TTC549 (cell line): ENCODE data around the gene DSTN.

Experiments used
- FAIRE-seq: peaks from 2 replicates; lab custom pipeline; 2012; peaks lifted over from hg19 to GRCh38; lab: Jason Lieb, UNC

The DSTN gene

DNA sequence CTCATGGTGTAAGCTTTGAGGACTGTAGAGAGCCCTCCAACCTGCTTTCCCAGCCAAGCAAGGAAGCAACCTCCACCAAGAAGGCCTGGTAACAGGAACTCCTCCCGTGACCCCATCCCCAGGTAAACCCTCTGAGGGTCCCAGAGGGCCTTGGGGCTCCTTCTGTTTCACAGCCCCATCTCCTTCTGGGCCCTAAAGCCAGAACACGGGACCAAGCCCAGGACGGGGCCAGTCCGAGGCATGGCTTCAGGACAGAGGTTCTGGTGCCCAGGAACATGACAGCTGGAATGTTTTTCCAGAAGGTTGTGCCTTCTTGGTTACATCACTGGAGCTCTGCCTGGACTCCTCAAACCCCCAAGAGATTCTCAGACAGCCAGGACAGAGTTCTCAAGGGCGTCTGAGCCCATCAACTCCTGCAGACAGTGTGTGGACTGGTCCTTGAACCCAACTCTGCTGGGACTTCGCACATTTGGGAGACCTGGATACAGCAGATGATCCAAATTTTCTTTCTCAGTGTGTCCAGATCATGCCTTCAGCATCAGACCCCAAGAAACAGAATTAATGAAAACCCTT, 69.0 kb downstream of the DSTN start:
- no peak for FAIRE-seq

DNA sequence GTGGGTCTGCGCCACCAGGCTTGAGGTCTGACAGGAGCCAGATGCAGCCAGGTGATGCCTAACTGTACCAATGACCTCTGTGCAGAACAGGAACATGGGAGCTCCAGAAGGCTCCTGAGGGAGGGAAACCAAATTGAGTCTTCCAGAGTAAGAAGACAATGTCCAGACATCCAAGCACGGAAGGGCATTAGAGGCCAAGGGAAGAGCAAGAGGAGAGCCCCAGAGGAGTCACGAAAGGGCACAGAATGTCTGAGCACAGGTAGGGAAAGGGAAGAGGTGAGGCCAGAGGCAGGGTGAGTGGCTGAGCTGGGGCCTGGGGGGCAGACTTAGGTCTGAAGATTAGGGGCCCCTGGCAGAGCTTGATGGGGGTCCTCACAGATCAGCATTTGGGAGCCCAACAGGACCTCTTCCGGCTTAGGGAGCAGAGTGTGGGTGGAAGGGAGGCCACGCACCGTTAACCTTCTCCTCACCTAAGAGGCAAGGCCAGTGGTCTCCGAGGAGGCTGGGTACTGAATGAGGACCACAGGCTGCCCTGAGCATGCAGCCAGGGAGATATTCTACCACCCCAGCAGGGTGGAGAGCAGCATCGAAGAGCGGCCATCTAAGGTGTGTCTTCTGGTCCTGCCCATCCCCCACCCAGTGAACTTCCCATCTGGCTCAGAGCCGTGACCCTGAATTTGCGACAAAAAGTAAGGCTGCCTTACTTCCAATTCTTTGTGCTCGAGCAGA, 70.4 kb downstream of the DSTN start:
- no peak for FAIRE-seq

DNA sequence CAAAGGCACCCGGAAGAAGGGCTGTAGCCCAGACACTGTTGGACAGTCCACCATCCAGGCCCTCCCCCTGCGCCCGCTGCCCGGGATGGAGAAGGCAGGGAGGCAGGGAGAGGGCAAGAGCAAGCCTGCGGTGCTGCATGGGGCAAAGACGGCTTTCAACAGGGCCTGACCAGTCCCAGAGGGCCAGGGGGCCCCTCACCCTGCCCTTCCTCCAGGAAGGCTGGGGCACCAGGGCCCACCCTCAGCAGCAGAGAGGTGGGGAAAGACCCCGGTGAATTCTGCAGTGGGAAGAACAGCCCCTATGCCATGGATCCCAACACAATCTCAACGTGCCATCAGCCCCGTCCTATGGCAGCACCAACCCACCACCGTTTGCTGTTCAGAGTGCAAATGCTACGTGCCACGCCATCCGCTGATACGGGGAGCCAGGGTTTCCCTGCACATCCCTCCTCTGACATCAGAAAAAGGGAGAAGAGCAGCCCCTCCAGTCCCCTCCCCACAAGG, 71.1 kb downstream of the DSTN start:
- FAIRE-seq: no peak

DNA sequence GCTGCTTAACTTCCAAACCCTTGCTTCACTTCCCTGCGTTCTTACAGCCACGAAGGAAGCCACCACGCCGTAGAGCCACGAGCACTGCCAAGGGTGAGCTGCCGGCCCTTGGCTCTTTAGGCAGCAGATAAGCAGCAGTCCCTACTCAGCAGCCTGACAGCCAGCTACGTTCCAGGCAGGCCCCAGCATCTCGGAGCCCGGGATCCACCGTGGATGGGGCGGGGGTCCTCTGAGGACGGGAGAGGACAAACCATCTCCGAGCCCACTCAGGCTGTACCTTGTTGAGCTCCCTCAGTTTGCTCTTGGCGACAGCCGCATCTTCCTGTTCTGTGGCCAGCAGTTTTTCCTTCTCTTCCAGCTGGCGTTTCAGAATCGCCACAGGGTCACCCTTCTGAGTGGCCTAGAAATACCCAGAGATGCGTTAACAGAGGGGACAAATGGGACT, 71.7 kb downstream of the DSTN start:
- FAIRE-seq: no peak

DNA sequence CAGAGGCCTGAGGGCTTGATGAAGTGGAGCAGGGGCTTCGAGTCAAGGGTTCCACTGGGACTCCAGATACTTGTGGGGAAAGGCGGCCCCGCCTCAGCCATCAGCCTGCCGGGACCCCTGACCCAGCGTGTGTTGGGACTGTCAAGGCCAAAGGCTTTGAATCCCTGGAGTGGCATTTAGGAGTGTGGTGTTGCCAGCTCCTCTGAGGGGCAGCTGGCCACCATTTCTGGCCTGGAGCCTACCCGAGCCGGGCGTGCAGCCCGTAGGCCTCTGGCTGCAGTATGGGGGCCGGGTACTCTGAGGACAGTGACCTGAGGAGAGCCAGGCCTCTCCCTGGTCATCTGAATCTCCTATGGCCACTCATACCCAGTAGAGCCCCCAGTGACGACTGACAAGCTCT, 72.1 kb downstream of the DSTN start:
- FAIRE-seq: no peak

DNA sequence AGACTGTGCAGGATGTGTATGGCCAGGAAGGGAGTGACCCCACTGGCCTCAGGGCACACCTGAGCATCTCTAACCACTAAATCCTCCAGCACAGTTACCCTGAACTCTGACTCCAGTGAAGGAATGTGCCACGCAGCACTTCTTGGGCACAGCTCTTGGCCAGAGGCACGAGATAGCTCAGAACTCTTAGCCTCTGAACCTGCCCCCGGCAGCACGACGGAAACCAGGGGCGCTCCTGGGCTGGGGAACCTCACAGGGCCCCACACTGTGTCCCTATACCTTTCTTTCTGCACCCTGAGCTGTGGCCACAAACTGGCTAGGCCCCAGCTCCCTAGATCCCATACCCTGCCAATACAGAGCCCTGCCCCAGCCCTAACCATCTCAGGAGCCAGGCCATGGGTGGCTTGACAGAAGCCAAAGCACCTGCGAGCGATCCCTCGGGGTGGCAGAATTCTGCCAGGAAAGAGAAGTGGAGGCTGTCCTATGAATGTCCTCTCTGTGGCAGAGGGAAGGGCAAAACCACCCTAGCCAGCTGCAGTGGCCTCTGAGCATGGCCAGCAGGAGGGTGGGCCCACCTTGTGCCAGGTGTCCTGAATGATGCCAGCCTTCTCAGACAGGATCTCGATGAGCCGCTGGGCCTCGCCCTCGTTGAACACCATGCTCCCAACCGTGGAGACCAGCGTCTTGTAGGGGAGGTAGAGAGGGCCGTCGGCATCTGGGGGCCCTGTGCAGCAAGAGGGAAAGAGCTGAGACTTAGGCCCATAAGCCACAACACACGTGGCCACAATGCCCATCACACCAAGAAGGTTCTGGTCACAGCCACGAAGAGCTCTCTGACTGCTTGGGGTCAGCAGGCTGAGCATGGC, 72.8 kb downstream of the DSTN start:
- no peak for FAIRE-seq

DNA sequence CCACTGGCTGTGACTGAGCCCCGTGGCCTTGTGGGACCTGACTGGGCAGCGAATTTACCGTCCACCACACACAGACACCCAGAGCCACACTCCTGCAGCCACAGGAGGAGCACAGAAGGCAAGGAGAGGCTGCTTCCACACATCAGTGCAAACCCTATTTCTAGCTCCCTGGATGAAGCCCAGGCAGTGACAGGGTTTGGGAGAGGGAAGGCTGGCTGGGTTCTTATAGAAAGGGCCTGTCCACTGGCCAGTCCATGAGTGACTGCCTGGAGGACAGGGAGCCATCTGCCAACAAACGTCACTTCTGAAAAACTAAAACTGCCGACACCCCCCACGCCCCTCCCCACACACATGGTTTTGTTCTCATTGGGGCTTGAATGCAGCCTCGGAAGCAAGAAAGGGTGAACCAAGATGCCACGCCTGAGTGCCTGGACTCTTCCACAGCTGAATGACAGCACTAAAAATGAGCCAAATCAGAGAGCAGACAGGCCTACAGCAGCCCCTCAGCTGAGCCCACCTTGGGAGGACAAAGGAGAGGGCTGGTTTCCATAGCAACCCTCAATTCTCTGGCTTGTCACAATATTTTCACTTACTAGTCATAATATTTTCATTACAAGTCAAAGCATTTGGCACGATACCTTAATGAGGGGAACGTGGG, 73.8 kb downstream of the DSTN start:
- FAIRE-seq: no peak

DNA sequence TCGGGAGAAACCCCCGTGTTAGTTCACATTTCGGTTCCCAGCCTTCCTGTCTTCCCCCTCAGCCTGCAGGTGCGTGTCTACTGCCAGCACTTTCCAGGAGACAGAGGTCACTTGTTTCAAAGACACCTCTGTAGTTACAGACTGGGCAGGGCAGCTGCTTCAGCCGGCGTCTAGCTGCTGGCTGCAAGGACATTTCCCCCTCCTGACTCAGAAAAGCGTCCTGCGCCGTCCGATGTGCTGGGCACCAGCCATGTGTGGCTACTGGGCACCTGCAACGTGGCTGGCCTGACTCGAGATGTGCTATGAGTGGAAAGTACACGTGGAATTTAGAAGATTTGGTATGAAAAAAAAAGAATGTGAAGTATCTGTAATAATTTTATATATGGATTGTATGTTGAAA, 74.6 kb downstream of the DSTN start:
- no peak for FAIRE-seq

DNA sequence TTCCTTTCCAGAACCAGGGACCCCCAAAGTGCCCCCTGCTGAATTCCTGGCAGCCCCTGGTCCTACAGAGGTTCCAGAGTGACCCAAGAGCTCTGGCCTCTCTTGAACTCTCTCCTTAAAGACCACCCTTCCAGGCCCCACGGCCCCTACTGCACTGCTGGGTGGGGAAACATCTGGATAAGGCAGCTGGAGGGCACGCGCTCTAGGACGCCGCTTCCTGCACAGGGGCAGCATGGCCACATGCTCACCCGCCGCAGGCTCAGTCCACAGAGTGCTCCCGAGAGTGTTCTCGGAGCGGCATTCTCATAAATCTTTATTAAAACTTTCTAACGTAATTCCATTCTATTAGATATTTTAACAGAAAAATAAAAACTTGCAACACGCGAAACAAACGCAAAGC, 75.1 kb downstream of the DSTN start:
- FAIRE-seq: no peak

DNA sequence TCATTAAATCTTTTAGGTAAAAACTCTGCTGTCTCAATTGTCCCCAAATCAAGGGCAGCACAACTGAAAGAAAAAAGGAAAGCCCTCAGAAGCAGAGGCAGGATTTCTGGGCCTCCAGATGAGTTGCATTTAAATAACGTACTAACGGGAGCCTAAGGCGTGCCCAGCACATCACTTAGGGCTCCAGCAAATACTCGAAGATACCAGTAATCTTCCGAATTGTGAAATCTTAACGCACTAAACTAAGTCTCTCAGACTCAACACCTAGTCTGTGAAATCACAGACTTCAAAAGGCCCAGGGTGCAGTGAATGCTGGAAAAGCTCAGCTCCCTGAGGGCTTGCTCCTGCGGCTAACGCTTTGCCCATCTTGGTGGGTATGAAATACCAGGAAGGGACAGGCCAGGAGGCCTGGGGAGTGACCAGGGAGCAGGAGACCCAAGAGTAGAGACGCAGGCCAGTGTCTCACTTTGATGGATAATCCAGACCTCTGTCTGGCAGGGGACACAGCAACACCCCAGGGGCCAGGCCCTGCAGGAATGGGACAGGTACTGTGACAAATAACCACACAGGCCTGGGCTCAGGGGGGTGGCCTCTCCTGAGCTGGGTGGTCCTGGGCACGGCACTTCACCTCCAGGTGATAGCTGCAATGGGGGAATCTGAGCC, 75.8 kb downstream of the DSTN start:
- no peak for FAIRE-seq

DNA sequence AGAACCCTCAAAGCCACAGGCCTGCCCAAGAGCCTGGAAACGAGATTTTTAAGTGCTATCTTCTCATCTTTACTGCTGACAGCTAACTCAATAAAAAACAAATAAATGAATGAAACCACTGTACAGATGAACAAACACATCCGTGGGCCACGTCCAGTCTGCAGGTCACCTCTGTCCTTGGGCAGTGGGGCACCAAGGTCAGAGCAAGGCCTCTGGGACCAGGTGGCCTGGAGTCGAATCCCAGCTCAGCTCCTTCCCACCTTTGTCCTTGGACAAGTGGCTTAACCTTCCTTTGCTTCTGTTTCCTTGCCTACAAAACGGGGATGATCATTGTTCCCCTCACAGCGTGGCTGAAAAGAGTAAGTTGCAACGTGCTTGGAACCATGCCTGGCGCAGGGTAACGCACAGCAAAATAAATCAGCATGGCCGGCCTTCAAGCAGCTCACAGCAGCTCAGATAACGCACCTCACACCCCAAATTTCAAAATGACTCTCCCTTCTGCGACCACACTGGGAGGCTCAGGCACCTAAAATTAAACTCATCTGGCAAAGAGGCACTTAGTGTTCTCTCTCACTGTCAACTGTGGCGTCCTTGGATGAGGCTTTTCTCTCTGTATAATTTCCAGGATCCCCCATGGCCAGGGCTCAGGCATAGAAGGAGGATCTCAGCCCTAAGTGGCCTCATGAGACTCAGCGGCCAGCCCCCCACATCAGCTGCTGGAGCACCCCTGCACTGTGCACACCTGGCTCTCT, 76.5 kb downstream of the DSTN start:
- FAIRE-seq: no peak

DNA sequence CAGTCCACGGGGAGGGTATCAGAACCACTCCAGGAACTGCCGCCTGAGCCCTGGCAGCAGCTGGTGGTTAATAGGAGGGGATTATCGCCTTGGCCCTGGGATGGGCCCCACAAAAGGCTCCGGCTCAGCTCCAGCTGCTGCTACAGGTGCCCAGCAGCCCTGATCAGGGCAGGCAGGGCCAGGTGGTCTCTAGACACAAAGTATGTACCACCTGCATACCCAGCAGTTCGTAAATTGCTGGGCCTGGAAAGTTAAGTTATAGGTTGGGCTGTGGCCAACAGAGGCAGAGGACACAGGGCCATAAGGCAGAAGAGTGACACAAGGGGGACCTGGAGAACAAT, 77.1 kb downstream of the DSTN start:
- no peak for FAIRE-seq

DNA sequence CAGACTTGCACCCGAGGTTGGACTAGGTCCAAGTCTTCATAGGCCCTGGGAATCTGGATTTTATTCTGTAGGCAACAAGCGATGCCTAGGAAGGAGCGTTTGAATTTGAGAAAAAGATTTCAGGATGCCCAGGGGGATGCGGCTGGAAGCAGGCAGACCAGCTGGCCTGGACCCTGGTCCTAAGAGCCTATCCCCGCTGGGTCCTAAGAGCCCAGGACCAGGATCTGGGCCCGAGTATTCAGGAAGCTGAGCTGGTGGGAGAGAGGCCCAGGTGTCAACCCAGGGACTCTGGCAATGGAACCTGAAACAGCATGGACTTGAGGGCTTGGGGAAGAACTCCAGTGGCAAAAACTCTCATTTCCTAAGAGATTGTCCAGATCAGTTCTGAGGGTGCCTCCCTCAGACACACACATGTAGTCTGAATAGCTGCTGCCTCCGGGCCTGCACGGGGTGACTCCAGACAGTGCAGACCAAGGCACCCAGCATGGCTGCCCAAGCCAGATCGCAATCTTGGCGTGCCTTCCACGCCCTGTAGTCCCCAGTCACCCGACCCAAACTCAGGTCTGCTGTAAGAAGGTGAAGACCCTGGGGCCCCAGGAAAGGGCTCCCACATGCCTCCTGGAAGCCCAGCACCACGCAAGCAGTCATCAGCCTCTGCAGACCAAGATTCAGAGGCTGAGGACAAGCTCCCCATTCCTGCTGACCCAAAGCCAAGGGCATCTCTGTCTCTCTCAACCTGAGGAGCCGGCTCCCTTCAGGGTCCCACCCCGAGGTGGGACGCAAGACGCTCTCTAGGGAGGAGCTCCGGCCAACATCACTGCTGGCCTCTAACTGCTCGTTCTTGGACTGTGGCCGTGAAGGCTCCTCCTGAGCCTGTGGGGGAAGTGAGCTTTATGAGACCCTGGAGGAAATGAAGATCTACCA, 77.8 kb downstream of the DSTN start:
- no peak for FAIRE-seq

DNA sequence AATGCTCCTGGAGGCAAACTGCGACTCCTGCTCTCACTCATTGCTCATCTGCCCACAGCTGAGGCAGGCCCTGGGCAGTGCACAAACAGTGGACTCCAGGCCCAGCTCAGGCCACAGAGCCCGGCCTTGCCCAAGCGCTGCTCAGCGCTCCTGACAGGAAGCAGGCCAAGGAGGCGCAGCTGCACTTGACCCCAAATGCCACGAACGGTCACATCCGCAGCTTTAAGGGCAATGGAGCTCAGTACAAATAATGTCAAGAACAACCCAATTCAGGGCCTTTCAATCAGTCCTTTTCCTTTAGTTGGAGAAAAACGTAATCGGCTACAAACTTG, 78.4 kb downstream of the DSTN start:
- no peak for FAIRE-seq

DNA sequence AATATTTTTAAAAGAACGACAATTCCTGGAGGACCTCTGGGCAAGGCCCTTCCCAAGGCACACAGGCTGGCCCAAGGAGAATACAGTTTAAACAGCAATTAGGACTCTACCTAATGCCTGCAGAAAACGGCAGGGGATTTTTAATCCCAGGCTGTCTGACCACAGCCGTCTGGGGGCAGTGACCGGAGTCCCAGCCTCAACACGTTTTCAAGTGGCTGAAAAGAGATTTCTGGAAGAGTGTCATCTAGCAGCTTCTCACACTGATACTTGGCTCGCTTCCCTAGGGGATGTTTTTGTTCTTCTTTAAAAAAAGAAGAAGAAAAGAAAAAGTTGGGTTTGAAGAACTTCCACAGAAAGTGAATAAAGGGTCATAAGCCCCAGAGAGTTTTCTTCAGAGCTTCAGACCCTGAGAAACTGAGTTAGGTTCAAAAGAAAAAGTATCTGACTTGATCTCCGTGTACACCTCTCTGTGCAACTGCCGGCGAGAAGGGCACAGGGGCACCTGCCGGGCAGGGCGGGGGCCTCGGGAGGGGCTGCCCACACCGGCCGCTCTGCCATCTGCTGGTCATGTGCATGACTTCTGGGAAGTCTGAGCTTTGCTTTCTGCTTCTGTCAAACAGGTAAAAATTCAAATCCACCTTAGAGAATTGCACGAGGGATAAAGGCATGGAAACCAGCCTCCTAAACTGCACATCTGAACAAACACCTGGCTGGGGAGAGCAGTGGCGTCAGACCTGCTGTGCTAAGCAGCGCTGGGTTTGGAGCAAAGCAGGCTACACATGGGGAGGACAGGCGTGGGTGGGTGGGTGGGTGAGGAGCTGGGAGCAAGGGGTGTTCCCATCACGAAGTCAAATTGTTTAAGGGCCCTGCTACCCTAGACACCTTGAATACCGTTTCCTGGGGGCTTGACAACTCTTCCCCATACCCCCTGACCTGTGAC, 79.2 kb downstream of the DSTN start:
- no peak for FAIRE-seq

DNA sequence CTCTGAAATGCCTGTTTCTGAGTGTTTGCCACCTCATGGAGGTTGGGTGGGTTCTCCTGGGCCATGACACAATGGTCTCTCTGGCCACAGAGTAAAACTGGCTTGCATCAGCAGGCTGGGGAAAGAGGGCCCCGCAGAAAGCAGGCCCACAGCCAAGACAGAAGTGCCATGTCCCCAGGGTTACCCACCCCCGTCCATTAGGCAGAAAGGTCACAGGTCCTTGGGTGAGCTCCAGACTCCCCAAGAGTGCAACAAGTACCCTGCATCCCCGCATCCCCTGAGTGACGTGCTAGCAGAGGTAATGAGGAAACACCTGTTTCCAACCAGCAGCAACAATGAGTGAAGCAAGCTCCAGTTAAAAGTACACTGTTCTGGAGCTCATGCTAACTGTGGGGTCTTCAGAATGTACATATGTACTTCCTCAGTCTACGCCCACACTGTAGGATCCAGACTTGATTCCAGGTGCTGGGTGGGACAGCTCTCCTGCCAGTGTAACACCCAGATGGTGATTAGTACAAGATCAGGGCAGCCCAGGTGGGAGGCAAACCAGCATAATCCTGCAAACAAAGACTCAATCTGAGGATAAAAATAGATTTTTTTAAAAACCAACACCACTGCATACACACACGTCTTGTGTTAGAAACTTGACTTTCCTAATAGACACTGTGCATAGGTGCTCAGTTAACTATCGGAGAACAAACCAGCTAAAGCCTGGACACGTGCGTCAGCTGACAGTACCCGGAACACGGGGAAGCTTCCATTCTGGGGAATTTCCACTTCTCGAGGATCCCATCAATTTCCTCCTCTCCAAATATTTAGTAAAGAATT, 80.6 kb downstream of the DSTN start:
- no peak for FAIRE-seq

DNA sequence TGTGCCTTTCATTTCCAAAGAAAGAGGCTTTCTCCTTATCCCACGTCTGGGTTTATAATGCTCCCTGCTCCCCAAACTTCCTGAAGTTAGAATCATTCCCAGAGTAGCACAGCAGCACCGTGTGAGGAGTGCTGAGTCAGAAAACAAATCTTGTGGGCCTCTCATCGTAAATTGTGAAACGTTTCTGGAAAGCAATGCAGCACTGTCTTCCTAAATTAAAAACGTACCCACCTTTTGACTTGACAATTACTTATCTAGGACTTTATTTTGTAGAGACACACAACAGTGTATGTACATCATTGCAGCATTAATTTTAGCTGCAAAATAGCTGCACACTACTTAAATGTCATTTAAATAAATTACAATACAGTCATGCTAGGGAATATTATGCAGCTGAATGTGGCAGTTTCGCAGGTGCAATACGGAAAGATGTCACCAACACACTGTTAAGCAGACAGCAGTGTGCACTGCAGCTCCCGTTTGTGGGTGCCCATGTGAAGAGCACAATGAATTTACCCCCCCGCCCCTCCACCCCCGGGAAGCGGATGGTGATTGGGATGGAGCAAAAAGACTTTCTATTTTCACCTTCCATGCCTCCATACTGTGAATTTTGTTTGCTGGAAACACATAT, 81.4 kb downstream of the DSTN start:
- no peak for FAIRE-seq
